Activated naive CD8-positive, alpha-beta T cell treated with anti-CD3 and anti-CD28 coated beads, Interleukin-2, amount 50 U/mL, for 16 hours (primary cell): ENCODE measurements around the gene HIVEP3.

Experiments
- DNase-seq: peaks from one replicate; pipeline ENCODE4 v3.0.0-alpha.2; 2020; ENCODE audit warnings: low read depth, low spot score

HIVEP3 gene

GRCh38 chr1:41668054-41668660 is 250.6 kb downstream of the HIVEP3 start:
- no peak for DNase-seq

GRCh38 chr1:41666981-41667631 is 251.6 kb downstream of the HIVEP3 start:
- DNase-seq = peak; percentile 53

- DNase-seq = no peak
These were observed 252.5 kb downstream of the HIVEP3 start for GRCh38 chr1:41665962-41666917.

GRCh38 chr1:41664861-41665640 is 253.7 kb downstream of the HIVEP3 start:
- no peak for DNase-seq

DNA sequence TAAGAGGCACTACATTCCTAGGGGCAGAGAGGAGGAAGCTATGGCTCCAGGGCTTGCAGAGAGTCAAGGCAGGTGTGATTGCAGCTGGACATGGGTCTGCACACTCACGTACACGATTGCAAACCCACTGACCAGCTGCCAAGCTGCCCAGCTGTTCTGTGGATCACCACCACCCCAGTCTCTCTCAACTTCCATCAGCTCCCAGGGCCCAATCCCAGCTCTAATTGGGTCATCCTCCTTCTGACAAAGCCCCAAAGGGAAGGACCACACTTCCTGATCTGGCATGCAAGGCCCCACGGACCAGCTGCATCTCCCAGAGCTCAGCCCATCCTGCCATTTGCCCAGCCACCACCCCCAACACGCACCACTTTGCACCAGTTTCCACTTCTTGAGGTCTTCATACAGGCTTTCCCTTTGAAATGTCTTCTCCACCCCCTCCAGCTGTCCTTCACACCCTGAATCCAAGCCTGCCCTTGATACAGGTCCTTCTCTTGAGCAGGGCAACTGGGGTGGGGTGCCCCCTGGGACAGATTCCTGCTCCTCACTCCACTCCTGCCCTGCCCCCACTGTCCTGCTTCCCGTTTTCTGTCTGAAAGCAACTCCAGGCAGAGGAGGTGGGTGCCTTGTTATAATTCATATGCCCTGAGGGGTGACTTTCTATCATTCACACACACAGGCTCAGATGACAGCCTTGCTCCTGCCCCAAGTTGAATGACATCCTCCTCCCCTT is 254.9 kb downstream of the HIVEP3 start:
- DNase-seq = no peak

DNA sequence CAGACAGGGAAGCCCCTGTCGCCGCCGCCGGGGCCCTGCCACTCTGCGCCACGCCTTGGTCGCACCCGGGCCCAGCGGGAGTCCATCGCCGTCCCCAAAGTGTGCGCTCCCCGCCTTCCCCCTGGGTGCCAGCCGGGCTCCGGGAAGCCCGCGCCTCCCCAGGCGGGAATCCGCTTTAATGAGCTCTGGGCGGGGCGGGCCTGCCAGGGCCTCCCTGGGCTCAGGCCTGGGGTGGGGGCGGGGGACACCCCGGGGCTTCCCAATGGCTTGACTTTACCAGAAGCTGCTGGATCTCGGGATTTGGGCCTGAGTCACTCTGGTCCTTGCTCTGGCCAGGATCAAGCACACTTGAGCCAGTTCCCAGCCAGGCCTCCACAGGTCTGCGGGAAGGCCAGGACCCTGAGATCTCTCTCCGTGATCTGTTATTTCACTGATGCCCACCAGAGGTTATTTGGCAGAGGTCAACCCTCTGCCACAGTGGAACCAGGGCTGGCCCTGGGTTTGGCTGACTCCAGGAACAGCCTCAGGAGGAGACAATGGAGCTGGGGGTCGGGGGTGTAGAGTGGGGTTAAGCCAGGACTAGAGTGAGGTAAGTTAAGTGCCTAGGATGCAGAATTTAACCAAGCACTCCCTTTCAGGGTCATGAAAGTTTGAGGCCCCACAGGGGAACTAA is 255.8 kb downstream of the HIVEP3 start:
- DNase-seq = no peak

DNA sequence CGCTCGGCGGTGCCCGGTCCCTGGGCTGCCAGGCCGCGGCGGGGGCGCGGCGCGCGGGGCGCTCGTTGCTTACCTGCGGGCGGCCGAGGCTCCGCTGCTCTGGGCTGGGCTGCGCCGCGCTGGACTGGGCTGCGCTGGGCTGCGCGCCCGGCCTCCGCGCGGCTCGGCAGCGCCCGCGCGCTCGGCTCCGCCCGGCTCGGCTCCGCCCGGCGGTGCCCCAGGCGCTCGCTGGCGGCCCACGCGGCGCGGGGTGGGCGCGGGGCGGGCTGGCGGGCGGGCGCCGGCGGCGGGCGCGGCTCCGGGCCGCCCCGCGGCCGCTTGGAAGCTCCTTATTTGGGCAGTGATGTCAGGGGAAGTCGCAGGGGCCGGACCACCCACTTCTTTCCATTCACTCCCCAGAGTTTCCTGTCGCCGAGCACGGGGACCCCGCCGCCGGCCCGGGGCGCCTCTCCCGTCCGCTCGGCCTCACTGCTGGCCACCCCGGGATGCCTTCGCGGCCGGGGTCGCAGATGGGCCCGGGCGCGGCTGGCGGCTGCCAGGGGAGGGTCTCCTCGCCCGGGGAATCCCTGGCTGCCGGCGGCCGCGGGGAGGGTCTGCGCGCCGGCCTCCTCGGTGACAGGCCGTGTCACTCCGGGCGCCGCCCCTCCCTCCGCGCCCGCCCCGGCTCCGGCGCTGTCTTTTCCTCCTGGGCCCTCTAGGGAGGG is 256.5 kb downstream of the HIVEP3 start:
- peak; percentile 66 for DNase-seq

DNA sequence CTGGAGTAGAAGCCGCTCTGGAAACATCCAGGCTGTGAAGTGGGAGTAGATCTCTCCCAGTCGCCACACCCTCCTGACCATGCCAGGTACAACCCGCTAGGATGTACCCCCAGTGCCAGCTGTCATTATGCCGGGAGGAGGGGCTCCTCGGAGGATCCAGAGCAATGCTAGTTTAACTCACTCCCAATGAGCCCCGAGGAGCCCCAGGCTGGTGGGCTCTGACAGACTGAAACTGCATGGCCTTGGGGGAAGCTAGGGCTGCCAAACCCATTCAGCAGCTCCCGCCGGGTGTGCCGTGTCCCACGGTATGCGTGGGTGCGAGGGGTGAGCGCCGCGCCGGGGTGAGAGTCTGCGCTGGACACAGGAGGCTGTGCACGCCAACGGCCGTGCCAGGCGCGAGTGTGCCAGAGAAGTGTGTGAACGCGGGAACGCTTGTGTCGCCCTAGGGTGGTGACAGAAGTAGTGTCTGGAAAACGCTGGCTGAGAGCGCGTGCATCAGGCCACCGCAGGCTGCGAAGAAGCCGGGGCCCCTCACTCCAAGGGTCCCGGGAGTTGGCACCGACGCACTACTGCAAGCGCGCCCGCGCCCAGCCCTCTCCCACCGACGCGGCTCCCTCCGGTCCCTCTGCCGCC is 257.2 kb downstream of the HIVEP3 start:
- DNase-seq = no peak

- DNase-seq = no peak
These were observed 257.9 kb downstream of the HIVEP3 start for GRCh38 chr1:41660570-41661427.

DNA sequence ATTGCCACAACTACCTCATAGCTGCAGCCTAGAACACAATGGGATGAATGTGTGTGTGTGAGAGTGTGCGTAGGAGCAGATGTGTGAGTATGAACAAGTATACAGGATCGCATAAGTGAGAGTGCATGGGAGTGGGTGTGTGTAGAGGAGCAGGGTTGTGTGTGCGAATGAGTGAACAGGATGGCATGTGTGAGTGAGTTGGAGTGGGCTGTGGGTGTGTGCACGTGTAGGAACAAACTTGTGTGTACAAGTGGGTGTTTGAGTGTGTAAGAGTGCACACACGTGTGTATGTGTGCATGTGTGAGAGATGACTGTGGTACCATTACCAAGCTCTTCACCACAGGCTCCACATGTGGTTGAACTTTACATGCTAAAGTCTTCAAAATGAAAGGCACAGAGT is 258.8 kb downstream of the HIVEP3 start:
- no peak for DNase-seq

DNA sequence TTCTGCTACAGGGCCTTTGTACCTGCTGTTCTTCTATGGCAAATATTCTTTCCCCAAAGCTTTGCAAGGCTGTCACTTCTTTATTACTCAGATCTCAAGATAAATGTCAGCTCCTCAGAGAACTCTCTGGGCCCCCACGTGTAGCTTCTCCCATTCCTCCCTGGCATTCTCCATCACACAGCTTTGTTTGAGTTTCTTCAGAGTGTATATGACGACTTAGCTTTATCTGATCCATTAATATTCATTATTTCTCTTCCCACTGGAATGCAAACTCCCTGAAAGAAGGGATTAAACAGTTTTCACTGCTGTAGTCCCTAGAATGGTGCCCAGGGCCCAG is 259.6 kb downstream of the HIVEP3 start:
- no peak for DNase-seq

DNA sequence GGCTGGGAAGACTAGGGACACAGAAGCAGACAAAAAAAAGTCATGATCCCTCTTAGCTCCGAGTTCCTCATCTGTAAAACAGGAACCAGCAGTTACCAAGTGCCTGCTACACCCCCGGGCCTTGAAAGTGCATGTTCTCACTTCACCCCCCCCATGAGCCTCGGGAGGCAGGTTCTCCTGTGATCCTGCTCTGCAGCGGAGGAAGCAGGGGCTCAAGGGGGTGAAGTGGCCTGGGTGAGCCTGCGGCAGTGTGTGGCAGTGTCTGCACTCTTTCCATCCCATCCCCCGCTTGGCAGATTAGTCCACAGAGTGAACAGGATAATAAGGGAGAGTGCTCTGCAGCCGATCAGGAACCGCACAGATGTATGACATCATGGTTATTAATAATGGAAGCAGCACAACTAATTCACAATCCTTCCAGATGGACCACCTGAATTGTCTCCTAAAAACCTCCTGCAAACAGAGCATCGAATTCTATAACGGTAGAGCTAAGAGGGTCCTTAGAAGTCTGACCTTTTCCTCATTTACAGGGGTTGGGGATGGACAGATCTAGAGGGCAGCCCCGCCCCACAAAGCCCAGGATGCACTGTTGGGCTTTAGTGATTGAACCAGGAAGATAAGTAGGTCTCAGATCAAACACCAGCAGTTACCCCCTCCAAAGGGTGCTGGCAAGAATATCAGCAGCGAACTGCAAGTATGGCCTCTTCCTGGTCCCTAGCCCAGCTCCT is 260.1 kb downstream of the HIVEP3 start:
- DNase-seq = no peak

- no peak for DNase-seq
These were observed 260.9 kb downstream of the HIVEP3 start for GRCh38 chr1:41657679-41658295.

- no peak for DNase-seq
These were observed 261.8 kb downstream of the HIVEP3 start for GRCh38 chr1:41656825-41657500.

GRCh38 chr1:41656068-41656467 is 262.7 kb downstream of the HIVEP3 start:
- DNase-seq = no peak

GRCh38 chr1:41655632-41656031 is 263.1 kb downstream of the HIVEP3 start:
- DNase-seq = no peak

GRCh38 chr1:41653574-41653973 is 265.1 kb downstream of the HIVEP3 start:
- no peak for DNase-seq
